LNCaP clone FGC (cell line): ENCODE data around the gene CNNM1.

Source experiments
- DNase-seq: peaks from one replicate; pipeline ENCODE4 v3.0.0-alpha.2; 2011; ENCODE audit warnings: low read depth
- H3K4me3 ChIP-seq: 2 replicates; pipeline ENCODE4 v1.5.1; 2011; ENCODE audit warnings: mild to moderate bottlenecking, low read depth, low read length, control low read depth
- CTCF ChIP-seq: IDR thresholded peaks from 2 replicates; pipeline ENCODE4 v1.5.1; 2012; ENCODE audit warnings: mild to moderate bottlenecking; ENCODE audit not compliant: control insufficient read depth, insufficient read depth; ENCODE audit errors: extremely low read depth

The CNNM1 gene

GRCh38 chr10:99329304-99329553 lies at the start of gene CNNM1:
Gene CNNM1, plus strand, starts transcription at chr10:99329356. Its CDS starts 32 bp downstream, at chr10:99329388.
- DNase-seq: no peak
- no peak for TF ChIP-seq CTCF
- H3K4me3 ChIP-seq: peak within 1 kb of the TSS; percentile 43

DNA sequence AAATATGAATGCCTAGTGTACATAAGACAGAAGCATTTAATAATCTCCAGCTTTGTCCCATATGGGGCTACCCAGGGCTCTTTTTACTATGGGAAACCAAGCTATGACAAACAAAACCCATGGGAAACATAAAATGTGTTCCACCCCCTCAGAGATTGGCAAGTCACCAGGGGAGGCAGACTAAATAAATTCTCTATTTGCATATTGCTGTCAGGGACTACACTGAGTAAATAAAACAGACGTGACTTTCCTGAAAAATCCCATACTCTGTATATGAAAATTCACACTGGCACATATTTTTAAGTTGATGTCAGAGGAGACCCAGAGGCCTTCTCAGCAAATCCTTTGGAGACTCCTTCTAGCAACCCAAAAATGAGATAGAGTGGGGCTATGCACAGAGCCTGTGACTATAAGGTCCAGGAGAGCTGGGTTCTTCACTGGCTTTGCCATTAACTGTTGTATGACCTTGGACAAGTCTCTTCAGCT lies 49.5 kb upstream of the CNNM1 start:
- peak; percentile 89 for DNase-seq
- TF ChIP-seq CTCF: no peak
- H3K4me3 ChIP-seq: no peak overlapping the region

DNA sequence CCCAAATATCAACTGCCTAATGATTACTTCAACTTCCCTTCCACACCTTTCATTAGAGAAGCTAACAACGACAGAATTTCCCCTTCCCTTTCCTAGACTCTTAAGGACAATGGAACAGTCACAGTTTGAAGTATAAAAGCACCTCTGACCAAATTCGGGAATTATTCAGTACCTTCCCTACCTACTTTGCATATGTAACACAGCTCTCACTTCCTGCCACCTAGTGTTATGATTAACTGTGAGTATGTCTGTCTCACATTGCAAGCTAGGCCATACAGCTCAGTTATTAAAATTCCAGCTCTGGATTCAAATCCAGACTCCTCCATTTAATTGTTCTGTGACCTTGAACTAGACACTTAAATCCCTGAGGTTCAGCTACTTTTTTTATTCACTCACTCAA lies 48.7 kb upstream of the CNNM1 start:
- H3K4me3 ChIP-seq: no peak overlapping the region
- DNase-seq: no peak
- TF ChIP-seq CTCF: no peak

DNA sequence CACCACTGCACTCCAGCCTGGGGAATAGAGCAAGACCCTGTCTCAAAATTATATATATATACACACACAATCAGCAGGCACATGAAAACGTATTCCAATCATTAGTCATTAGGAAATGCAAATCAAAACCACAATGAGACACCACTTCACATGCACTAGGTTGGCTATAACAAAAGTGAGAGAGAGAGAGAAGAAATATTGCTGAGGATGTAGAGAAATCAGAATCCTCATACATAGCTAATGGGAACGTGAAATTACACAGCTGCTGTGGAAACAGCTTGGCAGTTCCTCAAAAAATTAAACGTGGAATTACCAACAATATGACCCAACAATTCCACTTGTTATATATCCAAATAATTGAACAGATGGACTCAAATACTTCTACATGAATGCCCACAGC lies 43.3 kb upstream of the CNNM1 start:
- DNase-seq: no peak
- no peak for TF ChIP-seq CTCF
- no peak overlapping the region for H3K4me3 ChIP-seq

DNA sequence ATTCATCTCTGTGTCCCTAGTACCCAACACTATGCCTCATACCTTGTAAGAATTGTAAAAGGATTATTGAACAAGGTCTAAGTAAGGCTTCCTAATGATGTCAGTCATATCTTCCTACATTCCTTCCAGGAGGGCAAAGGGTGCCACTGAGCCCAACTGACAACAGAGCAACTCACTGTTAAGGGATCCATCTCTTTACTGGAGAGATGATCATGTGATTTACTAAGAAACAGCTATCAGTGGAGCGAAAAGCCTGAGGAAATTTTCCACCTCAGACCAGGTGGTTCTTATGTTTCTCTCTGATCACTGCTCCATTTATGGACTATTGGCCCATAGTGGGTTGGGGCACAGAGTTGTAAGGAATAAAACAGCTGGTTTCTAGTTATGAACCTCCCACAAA lies 38.9 kb upstream of the CNNM1 start:
- H3K4me3 ChIP-seq: no peak overlapping the region
- DNase-seq: no peak
- TF ChIP-seq CTCF: no peak

GRCh38 chr10:99292159-99292558 lies 37.0 kb upstream of the CNNM1 start:
- no peak for TF ChIP-seq CTCF

DNA sequence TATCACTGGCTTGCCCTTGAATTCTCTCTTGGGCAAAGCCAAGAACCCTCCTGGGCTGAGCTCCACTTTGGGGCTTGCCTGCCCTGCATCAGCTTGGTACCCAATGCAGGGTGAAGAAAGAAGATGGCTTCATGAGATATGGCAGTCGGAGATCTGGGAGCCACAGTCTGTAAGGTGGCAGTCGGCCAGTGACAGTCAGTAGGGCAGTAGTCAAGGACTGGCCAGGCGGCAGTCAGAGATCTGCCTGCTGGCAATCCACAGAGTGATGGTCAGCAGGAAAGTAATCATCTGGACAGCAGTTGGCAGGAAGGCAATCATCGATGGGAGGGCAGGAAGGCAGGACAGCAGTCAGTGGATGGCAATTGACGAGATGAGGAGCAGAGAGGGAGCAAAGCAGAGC lies 32.6 kb upstream of the CNNM1 start:
- no peak for DNase-seq
- H3K4me3 ChIP-seq: no peak overlapping the region
- no peak for TF ChIP-seq CTCF

More at GRCh38 chr10:99292159-99292558, 37.0 kb upstream of the CNNM1 start:
- no peak overlapping the region for H3K4me3 ChIP-seq
- DNase-seq: no peak
